ENCODE measurements around the gene CACNA1H.

CACNA1H gene

DNA sequence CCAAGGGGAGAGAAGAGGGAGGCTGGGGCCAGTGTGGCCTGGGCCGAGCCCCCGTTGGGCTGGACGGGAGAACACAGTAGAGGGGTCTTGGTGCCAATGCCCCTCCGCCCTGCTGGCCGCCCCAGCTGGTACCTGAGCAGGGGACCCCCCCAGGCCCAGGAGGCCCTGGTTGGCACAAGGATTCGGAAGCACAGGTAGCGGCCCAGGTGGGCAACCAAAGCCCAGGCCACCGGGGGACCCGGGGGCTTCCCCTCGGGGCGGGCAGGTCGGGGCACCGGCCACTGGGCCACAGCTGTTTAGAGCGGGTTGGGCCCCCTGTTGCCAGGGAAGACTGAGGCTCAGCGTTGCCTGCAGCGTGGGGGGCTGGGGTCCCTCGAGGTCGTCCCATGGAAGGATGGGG is 28.6 kb upstream of the CACNA1H start:
- Histone ChIP-seq H3K27ac (ENCODE audit: low read depth, low read length) (no peak overlapping the region), H3K9ac (ENCODE audit: low read length) (no peak overlapping the region), H3K27me3 (ENCODE audit: low read length) (no peaks in the 10 kb centered on the region), H3K4me2 (ENCODE audit: low read depth, low read length, poor library complexity, severe bottlenecking) (no peak overlapping the region), H3K9me2 (replicated peaks; ENCODE audit: insufficient read depth, low read length) (no peaks in the 10 kb centered on the region), H3K4me3 (ENCODE audit: insufficient read depth, low read length, poor library complexity, severe bottlenecking) (no peak overlapping the region), H3K79me2 (ENCODE audit: insufficient read depth, low read length) (no peaks in the 10 kb centered on the region), H3K9me3 (ENCODE audit: insufficient read depth, low read length) (no peaks in the 10 kb centered on the region), H3K36me3 (ENCODE audit: low read length) (no peaks in the 10 kb centered on the region), H3F3A (ENCODE audit: insufficient read depth) (no peaks in the 10 kb centered on the region), H4K20me1 (ENCODE audit: low read depth, low read length) (no peaks in the 10 kb centered on the region), H2AFZ (ENCODE audit: low read depth, low read length, severe bottlenecking) (no peak overlapping the region)
- TF ChIP-seq, protein P1, sequence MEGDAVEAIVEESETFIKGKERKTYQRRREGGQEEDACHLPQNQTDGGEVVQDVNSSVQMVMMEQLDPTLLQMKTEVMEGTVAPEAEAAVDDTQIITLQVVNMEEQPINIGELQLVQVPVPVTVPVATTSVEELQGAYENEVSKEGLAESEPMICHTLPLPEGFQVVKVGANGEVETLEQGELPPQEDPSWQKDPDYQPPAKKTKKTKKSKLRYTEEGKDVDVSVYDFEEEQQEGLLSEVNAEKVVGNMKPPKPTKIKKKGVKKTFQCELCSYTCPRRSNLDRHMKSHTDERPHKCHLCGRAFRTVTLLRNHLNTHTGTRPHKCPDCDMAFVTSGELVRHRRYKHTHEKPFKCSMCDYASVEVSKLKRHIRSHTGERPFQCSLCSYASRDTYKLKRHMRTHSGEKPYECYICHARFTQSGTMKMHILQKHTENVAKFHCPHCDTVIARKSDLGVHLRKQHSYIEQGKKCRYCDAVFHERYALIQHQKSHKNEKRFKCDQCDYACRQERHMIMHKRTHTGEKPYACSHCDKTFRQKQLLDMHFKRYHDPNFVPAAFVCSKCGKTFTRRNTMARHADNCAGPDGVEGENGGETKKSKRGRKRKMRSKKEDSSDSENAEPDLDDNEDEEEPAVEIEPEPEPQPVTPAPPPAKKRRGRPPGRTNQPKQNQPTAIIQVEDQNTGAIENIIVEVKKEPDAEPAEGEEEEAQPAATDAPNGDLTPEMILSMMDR (IDR thresholded peaks at IDR 0.05; ENCODE audit: insufficient read depth, low read length, poor library complexity, severe bottlenecking) = no peak
- TF ChIP-seq EZH2phosphoT487 (conservative IDR thresholded peaks at IDR 0.05; ENCODE audit: low read length) = no peak

DNA sequence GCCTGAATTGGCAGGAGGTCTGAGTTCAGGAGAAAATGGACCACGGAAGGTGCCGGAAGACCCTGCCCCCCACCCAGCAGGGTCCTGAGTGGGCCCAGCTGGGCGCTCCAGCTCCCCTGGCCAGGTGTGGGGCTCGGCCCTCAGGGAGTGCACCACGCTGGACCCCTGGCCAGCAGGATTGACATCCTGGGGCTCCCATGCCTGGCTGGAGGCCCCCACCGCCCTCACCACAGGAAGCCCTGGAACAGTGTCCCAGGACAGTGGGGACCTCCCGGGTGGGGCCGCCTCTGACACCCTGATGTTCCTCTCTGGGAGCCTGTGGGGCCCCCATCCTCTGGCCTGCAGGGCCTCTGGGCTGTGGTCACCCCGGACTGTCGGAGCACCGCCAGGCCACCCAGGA is 28.1 kb upstream of the CACNA1H start:
- Histone ChIP-seq H2AFZ (ENCODE audit: low read depth, low read length, severe bottlenecking) (no peak overlapping the region), H3K27me3 (ENCODE audit: low read length) (no peaks in the 10 kb centered on the region), H3K4me2 (ENCODE audit: low read depth, low read length, poor library complexity, severe bottlenecking) (no peak overlapping the region), H3K9me2 (replicated peaks; ENCODE audit: insufficient read depth, low read length) (no peaks in the 10 kb centered on the region), H3K79me2 (ENCODE audit: insufficient read depth, low read length) (no peaks in the 10 kb centered on the region), H4K20me1 (ENCODE audit: low read depth, low read length) (no peaks in the 10 kb centered on the region), H3K9me3 (ENCODE audit: insufficient read depth, low read length) (no peaks in the 10 kb centered on the region), H3K36me3 (ENCODE audit: low read length) (no peaks in the 10 kb centered on the region), H3K4me3 (ENCODE audit: insufficient read depth, low read length, poor library complexity, severe bottlenecking) (no peak overlapping the region), H3K9ac (ENCODE audit: low read length) (no peak overlapping the region), H3K27ac (ENCODE audit: low read depth, low read length) (no peak overlapping the region), H3F3A (ENCODE audit: insufficient read depth) (no peaks in the 10 kb centered on the region)
- TF ChIP-seq, protein P1 (IDR thresholded peaks at IDR 0.05; ENCODE audit: insufficient read depth, low read length, poor library complexity, severe bottlenecking) = no peak
- no peak for TF ChIP-seq EZH2phosphoT487 (conservative IDR thresholded peaks at IDR 0.05; ENCODE audit: low read length)

DNA sequence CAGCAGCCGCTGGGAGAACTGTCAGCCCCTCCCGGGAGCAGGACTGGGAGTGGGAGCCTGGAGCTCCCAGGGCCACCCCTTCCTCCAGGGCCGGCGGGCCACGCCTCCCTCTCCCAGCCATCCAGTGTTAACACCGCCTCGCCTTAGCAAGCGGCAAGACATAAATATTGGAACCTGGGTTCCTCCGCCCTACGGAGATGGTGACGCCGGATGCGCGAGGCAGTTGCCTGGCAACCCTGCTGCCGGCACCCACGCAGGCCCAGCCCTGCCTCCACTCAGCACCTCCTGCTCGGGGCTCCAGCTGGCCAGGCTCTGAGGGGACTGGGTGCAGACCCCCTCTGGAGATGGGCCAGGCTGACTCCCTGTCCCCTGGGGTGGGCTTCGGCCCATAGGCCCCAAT is 27.4 kb upstream of the CACNA1H start:
- H3K9ac ChIP-seq (ENCODE audit: low read length) = no peak overlapping the region
- TF ChIP-seq EZH2phosphoT487 (conservative IDR thresholded peaks at IDR 0.05; ENCODE audit: low read length) = no peak
- TF ChIP-seq, protein P1 (IDR thresholded peaks at IDR 0.05; ENCODE audit: insufficient read depth, low read length, poor library complexity, severe bottlenecking) = no peak
- no peaks in the 10 kb centered on the region for H3K27me3 ChIP-seq (ENCODE audit: low read length)
- H3F3A ChIP-seq (ENCODE audit: insufficient read depth) = no peaks in the 10 kb centered on the region
- H3K27ac ChIP-seq (ENCODE audit: low read depth, low read length) = no peak overlapping the region
- H3K36me3 ChIP-seq (ENCODE audit: low read length) = no peaks in the 10 kb centered on the region
- no peaks in the 10 kb centered on the region for H3K79me2 ChIP-seq (ENCODE audit: insufficient read depth, low read length)
- no peaks in the 10 kb centered on the region for H4K20me1 ChIP-seq (ENCODE audit: low read depth, low read length)
- H2AFZ ChIP-seq (ENCODE audit: low read depth, low read length, severe bottlenecking) = no peak overlapping the region
- no peak overlapping the region for H3K4me2 ChIP-seq (ENCODE audit: low read depth, low read length, poor library complexity, severe bottlenecking)
- no peaks in the 10 kb centered on the region for H3K9me3 ChIP-seq (ENCODE audit: insufficient read depth, low read length)
- H3K4me3 ChIP-seq (ENCODE audit: insufficient read depth, low read length, poor library complexity, severe bottlenecking) = no peak overlapping the region
- no peaks in the 10 kb centered on the region for H3K9me2 ChIP-seq (replicated peaks; ENCODE audit: insufficient read depth, low read length)

Measured in SU-DHL-6 (cell line).